GM12892 (cell line): ENCODE data around the gene LY6G5C.

Experiments used
- POLR2A ChIP-seq: IDR thresholded peaks from 2 replicates; pipeline ENCODE4 v1.6.1; 2011; ENCODE audit warnings: low read depth, low read length, control low read depth
- TAF1 ChIP-seq: IDR thresholded peaks from 2 replicates; pipeline ENCODE4 v1.6.1; 2011; ENCODE audit warnings: low read depth, mild to moderate bottlenecking, control low read depth, low read length, borderline replicate concordance

- no peak for TF ChIP-seq TAF1
- TF ChIP-seq POLR2A, result no peak
These were observed 29.2 kb downstream of the LY6G5C start for GRCh38 chr6:31651602-31652191.
